Measurements from ENCODE around the gene BORCS5.

The BORCS5 gene

GRCh38 chr12:12428047-12428446 lies 71.2 kb downstream of the BORCS5 start:
- no peak for TF ChIP-seq CTCF (IDR thresholded peaks at IDR 0.05)
- Histone ChIP-seq H3K4me3 (no peak overlapping the region), H3K27ac (no peak overlapping the region), H3K9me3 (peaks cover 0 to 17% (median 3%) of the 10 kb centered on the region in 3 donors), H3K27me3 (no peaks in the 10 kb centered on the region), H3K4me1 (peaks cover 0 to 57% (median 19%) of the 10 kb centered on the region in 4 donors), H3K36me3 (no peaks in the 10 kb centered on the region)
- DNase-seq: no peak
- intact Hi-C loops (cut with DNase I; ENCODE audit: low total_unique reads): no loop called here

GRCh38 chr12:12428961-12429657 lies 72.2 kb downstream of the BORCS5 start:
- DNase-seq: no peak
- Histone ChIP-seq H3K27me3 (no peaks in the 10 kb centered on the region), H3K4me1 (peaks cover 0 to 59% (median 22%) of the 10 kb centered on the region in 4 donors), H3K9me3 (peaks cover 0 to 8% (median 0%) of the 10 kb centered on the region in 3 donors), H3K27ac (no peak overlapping the region), H3K4me3 (no peak overlapping the region), H3K36me3 (no peaks in the 10 kb centered on the region)
- no peak for TF ChIP-seq CTCF (IDR thresholded peaks at IDR 0.05)
- intact Hi-C loops (cut with DNase I; ENCODE audit: low total_unique reads): no loop called here

GRCh38 chr12:12432364-12432763 lies 75.5 kb downstream of the BORCS5 start:
- no peak for DNase-seq
- no peak for TF ChIP-seq CTCF (IDR thresholded peaks at IDR 0.05)
- Histone ChIP-seq H3K27me3 (no peaks in the 10 kb centered on the region), H3K9me3 (no peaks in the 10 kb centered on the region), H3K4me1 (peaks cover 0 to 37% (median 9%) of the 10 kb centered on the region in 4 donors), H3K36me3 (peaks cover 0 to 9% (median 0%) of the 10 kb centered on the region in 3 donors), H3K4me3 (no peak overlapping the region), H3K27ac (no peak overlapping the region)
- intact Hi-C loops (cut with DNase I; ENCODE audit: low total_unique reads): no loop called here

GRCh38 chr12:12433203-12433731 lies 76.4 kb downstream of the BORCS5 start:
- peaks cover 0 to 9% (median 0%) of the 10 kb centered on the region in 3 donors for H3K36me3 ChIP-seq
- H3K27ac ChIP-seq: no peak overlapping the region
- no peak for TF ChIP-seq CTCF (IDR thresholded peaks at IDR 0.05)
- no peaks in the 10 kb centered on the region for H3K9me3 ChIP-seq
- no peak overlapping the region for H3K4me3 ChIP-seq
- H3K27me3 ChIP-seq: no peaks in the 10 kb centered on the region
- DNase-seq: no peak
- intact Hi-C loops (cut with DNase I; ENCODE audit: low total_unique reads): no loop called here
- peaks cover 0 to 30% (median 9%) of the 10 kb centered on the region in 4 donors for H3K4me1 ChIP-seq

GRCh38 chr12:12436831-12437345 lies 80.0 kb downstream of the BORCS5 start:
- Histone ChIP-seq H3K9me3 (no peaks in the 10 kb centered on the region), H3K27ac (no peak overlapping the region), H3K27me3 (no peaks in the 10 kb centered on the region), H3K36me3 (peaks cover 0 to 9% (median 0%) of the 10 kb centered on the region in 3 donors), H3K4me1 (peaks cover 0 to 23% (median 10%) of the 10 kb centered on the region in 4 donors), H3K4me3 (no peak overlapping the region)
- TF ChIP-seq CTCF (IDR thresholded peaks at IDR 0.05): no peak
- intact Hi-C loops (cut with DNase I; ENCODE audit: low total_unique reads): no loop called here
- no peak for DNase-seq

Data from tibial artery (tissue), 4 donors.